DMS79 treated with DMSO at 0.1 percent for 48 hours (cell line): Measurements from ENCODE around the gene ABCA13.
"Not testable (repeated sequence)": the region's sequence is repeated elsewhere in the genome, so short reads cannot be mapped to it uniquely, and the experiment has no call there.

Source experiments
- DNase-seq: peaks from one replicate; lab custom pipeline; 2025; lab: John Stamatoyannopoulos, UW

The ABCA13 gene, protein sequence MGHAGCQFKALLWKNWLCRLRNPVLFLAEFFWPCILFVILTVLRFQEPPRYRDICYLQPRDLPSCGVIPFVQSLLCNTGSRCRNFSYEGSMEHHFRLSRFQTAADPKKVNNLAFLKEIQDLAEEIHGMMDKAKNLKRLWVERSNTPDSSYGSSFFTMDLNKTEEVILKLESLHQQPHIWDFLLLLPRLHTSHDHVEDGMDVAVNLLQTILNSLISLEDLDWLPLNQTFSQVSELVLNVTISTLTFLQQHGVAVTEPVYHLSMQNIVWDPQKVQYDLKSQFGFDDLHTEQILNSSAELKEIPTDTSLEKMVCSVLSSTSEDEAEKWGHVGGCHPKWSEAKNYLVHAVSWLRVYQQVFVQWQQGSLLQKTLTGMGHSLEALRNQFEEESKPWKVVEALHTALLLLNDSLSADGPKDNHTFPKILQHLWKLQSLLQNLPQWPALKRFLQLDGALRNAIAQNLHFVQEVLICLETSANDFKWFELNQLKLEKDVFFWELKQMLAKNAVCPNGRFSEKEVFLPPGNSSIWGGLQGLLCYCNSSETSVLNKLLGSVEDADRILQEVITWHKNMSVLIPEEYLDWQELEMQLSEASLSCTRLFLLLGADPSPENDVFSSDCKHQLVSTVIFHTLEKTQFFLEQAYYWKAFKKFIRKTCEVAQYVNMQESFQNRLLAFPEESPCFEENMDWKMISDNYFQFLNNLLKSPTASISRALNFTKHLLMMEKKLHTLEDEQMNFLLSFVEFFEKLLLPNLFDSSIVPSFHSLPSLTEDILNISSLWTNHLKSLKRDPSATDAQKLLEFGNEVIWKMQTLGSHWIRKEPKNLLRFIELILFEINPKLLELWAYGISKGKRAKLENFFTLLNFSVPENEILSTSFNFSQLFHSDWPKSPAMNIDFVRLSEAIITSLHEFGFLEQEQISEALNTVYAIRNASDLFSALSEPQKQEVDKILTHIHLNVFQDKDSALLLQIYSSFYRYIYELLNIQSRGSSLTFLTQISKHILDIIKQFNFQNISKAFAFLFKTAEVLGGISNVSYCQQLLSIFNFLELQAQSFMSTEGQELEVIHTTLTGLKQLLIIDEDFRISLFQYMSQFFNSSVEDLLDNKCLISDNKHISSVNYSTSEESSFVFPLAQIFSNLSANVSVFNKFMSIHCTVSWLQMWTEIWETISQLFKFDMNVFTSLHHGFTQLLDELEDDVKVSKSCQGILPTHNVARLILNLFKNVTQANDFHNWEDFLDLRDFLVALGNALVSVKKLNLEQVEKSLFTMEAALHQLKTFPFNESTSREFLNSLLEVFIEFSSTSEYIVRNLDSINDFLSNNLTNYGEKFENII (N-terminal part only)

DNA sequence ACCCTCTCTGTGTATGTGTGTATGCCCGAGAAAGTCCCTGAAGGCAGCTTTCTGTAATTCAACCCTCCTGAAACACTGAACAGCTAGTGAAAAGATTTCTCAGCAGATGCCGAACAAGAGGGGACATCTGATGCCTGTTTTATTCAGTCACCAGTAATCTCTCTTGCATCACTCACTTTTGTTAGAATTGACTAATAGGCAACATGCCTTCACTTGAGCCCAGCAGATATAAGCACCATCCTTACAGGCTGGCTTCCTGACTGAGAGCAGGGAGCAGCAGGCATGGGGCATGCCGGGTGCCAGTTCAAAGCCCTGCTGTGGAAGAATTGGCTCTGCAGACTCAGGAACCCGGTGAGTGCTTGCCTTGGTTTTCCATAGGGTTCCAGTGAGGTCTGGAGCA, at the start of gene ABCA13:
TSS of gene ABCA13 (plus strand) at position 257 of the 400 bp plus-strand sequence. CDS start at position 283, 26 bp downstream.
- DNase-seq, result no peak

DNA sequence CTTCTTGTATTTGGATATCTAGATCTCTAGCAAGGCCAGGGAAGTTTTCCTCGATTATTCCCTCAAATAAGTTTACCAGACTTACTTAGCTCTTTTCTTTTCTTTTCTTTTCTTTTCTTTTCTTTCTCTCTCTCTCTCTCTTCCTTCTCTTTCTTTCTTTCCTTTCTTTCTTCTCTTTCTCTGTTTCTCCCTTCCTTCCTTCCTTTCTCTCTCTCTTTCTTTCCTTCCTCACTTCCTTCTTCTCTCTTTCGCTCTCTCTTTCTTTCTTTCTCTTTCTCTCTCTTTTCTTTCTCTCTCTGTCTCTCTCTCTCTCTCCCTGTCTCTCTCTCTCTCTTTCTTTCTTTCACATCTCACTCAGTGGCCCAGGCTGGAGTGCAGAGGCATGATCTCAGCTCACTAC, 45.2 kb upstream of the ABCA13 start:
- DNase-seq, result no peak

DNA sequence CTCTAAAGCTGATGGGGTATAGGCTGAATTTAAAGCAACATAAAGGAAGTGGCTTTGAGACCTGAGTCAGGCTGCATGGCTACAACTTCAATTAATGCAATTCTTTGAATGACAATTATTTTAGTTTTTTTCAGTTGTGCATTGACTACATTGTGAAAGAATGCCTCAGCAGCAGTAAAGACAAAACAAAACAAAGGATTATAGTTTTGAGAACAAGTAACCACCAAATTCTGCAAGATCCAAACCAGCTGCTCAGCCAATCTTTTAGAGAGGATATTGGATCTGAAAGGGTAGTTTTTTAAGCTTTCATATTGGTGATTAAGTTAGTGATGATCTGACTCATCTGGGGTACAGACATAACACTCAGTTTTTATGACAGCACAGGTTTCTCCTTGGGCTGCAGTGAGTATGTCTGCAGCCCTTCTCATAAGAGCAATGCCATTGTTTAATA, 40.6 kb upstream of the ABCA13 start:
- no peak for DNase-seq

DNA sequence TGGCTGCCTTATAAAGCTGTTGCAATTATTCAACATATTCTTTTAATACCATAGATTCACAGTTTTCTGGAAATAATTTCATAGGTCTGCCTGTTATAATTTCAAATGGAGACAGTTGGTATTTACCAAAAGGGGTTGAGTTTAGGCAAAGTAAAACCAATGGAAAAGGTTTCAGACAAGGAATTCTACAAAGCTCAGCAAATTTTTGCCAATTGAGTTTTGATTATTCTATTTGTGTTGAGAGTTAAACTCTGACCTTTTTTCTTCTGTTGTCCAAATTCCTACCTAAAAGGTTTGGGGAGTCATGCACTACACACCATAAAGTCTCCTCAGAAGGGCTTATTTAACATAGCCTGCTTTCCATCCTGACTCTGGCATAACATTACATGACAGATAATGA, 38.5 kb upstream of the ABCA13 start:
- no peak for DNase-seq

DNA sequence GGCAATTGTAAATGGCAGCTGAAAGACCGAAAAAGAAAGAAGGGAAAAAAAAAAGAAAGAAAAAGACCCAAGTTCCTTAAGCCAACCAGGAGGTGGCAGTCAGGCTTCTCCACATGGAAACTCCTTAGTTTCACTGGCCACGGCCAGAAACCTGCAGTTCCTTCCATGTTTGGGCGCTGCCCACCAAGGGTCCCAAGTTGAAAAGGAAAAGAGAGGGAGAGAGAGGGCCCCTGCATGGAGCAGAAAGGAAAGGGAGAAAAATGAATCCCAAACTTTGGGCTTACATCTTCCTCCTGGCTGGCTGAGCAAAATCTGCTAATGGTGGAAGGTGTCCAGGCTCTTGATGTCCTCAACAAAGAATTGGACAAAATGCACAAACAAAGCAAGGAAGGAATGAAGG, 31.8 kb upstream of the ABCA13 start:
- DNase-seq, result no peak

DNA sequence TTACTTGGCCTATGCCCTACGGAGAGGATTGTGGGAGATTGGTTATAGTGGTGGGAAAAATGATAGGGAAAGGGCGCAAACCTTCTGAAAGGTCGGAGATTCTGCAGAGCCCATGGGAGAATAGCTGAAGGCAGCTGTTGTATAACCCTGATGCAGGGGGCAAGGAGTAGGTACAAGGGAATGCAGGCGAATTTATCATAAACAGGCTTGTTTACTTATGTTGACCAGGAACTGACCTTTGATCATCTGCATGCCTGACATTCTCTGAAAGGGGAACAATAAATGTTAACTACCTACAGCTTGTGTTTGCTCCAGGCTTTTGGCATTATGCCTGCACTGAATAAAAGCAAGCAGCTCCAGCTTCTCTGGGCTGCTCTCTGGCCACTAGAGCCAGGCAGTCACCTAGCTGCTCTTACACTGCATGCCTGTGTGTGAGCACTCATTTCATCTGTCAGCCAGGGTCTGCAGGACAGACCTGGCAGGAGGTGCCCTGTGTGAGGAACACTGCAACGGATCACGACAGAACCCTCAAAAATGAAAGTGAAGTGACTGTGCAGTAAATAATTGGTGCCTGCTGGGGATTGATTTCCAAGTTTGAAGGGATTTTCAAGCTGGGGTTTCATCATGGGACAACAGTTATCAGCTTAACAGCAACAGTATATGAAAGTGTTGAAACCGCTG, 31.1 kb upstream of the ABCA13 start:
- no peak for DNase-seq

DNA sequence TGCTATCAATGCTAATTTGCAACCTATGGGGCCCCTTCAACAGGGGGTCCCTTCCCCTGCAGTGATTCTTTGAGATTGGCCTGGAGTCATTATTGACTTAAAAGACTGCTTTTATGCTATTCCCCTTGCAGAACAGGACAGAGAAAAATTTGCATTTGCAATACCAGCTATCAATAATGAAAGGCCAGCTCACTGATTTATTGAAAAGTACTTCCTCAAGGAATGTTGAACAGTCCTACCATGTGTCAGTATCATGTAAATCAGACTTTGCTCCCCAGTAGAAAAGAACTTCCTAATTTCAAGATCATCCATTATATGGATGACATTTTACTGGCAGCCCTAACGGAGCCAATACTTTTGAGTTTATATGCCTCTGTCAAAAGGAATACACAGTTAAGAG, 29.7 kb upstream of the ABCA13 start:
- no peak for DNase-seq

DNA sequence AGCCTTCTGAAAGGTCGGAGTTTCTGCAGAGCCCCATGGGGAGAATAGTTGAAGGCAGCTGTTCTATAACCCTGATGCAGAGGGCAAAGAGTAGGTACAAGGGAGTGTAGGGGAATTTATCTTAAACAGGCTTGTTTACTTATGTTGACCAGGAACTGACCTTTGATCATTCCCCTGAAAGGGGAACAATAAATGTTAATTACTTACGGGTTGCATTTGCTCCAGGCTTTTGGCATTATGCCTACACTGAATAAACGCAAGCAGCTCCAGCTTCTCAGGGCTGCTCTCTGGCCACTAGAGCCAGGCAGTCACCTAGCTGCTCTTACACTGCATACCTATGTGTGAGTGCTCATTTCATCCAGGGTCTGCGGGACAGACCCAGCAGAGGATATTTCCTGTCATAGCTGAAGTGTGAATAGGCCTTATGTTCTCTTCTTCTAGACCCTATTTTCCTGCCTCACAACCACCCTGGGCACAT, 26.9 kb upstream of the ABCA13 start:
- no peak for DNase-seq

DNA sequence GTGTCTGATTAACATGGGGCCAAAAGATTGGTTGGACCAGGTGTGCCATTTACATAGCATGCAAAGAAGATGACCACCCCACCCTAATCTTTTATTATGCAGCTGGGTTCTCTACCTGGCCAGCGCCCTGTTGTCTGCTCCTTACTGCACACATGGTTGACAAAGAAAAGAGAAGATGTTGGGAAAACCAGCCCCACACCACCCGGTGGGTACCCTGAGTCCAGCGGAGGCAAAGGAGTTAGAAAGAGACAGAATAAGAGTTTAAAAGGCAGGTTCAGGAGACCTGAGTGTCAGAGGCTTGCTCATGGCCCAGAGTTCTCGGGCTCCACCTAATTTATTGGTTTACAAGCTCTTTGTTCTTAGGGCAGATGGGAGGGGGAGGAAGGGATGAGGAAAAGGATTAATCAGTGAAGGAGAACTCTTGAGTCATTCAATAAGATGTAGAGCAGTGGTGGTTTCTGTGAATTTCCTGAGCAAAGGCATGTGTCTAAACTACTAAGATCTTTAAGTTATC, 24.1 kb upstream of the ABCA13 start:
- DNase-seq, result no peak

DNA sequence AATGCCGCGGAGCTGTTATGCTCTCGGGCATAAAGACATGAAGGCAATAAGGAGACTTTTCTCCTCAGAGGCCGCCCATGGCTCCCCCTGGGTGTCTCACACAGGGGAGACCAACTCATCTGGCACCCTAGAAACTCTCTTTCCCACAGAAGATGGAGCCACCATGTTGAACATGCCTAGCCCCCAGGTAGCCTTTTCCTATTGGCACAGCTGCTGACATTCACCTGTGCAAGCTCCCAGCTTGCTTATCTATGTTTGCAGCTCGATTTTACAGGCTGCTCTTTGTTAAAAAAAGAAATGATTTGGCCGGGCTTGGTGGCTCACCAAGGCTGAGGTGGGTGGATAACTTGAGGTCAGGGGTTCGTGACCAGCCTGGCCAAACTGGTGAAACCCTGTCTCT, 23.6 kb upstream of the ABCA13 start:
- DNase-seq, result not testable (repeated sequence)

DNA sequence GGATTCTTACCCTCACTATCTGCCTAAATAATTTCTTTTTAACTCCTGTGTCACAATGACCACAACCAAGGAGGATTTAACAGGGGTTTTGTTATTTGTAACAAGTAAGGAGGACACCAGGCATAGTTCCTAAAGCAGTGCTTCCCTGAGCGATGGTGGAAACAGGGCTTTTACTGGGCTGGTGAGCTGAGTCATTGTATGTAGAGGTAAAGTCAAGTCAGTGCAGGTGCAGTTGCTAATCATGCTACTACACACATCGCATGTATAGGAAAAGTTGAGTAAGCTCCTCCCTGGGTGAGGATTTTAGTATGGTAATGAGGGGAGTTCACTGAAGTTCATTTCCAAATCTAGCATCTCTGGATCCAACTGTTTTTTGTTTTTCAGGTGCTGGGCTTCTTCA, 22.9 kb upstream of the ABCA13 start:
- no peak for DNase-seq

DNA sequence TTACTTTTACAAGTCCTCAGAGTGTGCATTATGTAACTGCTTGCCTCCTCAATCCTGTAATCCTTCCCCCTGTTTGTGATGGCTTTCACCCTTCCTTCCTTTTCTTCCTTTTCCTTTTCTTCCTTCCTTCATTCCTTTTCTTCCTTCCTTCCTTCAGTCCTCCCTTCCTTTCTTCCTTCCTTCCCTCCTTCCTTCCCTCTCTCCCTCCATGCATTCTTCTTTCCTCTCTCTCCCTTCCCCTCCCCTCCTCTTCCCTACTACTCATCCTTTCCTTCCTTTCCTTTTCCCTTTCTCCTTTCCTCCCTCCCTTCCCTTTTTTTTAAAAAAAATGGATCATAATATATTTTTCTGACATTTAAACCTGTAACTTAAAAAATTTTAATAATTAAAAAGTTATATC, 22.2 kb upstream of the ABCA13 start:
- no peak for DNase-seq

DNA sequence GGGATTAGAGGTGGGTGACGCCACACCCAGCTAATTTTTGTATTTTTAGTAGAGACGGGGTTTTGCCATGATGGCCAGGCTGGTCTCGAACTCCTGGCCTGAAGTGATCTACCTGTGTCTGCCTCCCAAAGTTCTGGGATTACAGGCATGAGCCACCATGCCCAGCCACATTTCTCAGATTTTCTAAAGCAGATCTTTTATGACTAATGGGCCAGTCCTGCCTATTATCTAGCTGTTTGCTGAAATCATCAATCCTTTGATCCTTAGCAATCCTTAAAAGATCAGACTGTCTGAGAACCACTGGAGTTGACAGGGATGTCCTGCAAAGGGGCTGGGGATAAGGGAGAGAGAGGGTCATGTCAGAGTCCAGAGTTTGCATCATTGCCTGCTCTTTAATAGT, 21.2 kb upstream of the ABCA13 start:
- no peak for DNase-seq

DNA sequence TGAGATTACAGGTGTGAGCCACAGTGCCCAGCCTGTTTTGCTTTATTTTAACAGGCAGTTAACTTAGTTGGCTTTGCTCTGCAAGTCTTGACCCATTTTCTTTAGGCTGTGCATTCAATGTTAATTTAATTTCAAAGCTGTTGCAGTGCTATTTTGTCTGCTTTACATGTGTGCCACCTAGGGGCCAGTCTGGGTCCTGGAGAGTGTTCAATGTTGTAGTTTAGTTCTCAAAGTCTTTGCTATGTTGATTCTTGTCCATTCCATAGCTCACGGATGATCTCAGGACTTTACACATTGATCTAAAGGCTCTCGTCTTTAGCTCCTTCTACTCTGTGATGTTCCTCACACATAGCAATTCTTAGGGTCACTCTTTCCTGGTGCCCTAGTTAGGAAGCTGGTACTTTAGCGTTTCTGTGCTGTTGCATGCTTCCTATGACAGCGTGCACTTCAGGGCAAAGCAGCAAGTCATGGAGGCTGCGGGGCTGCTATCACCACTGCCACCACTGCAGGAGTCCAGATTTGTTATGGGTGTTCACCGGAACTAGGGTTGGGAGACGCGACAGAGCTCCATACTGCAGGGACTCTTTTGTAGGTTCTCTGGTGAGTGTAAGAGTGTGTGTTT, 16.4 kb upstream of the ABCA13 start:
- DNase-seq, result no peak

DNA sequence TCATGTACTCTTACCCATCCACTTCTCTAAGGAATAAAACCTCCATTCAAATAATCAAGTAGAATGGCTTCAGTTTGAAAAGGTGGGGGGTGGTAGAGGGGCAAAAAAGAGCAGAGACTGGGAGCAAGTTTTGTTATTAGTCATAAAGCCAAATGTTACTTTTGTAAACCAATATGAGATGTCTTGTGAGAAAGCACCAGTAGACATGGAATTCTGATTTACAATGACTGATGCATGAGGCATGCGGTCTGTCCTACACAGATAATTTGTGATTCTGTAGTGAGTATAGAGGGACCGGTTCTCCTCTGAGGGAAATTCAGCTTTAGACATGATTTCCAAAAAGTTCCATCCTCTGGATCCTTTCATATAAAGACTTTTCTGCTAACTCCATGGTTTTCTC, 12.9 kb upstream of the ABCA13 start:
- DNase-seq, result no peak

DNA sequence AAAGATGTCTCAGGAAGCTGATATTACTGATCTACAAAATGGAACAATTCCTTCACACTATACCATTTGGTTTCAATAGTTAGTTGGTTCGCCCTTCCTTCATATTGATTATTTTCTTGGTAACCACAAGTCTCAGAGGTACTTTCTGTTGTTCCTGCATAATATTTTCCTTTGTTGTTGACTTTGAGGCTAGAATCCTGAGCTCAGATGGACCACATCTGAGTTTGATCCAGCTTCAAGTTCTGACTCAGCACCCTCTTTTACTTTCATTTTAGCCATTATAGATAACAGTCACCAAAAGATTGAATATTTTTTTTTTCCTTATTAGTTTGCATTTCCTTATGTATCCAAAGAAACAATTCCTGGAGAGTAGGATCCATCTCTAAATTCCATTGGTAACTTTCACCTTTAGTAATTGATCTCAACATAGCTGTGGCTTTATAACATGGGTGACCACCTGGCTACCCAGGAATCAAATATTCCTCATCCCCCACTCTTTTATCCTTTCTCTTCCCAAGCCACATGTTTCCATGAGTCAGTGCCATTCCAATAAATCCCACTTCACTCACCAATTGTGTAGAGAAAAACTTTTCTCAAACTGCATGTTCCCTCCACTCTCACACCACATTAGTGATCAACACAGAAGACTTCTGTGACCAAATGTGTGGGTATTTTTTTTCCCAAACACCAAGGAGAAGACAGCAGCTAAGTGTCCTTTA, 9.7 kb upstream of the ABCA13 start:
- no peak for DNase-seq

DNA sequence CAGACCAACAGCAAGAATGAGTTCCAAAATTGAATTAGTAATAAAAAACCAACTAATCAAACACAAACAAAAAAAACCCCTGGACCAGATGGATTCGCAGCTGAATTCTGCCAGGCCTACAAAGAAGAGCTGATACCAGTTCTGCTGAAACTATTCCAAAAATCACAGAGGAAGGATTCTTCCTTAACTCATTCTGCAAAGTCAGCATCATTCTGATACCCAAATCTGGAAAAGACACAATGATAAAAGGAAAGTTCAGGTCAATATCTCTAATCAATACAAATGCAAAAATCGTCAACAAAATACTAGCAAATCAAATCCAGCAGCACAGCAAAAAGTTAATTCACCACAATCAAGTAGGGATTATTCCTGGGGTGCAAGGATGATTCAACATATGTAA, 6.1 kb upstream of the ABCA13 start:
- DNase-seq, result no peak

DNA sequence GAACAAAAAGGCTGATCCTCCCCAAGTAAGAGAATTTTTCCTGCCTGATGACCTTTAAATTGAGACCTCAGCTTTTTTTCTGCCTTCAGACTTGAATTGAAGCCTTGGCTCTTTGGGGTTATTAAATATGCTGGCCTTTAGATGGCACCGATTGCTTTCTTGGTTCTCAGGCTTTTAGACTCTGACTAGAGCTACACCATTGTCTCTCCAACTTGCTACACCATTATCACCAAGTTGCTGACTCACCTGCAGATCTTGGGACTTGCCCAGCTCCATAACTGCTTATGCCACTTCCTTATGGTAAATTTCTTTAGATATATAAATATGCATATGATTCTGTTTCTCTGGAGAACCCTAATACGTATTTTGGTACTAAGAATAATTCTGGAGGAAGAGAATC, 3.1 kb upstream of the ABCA13 start:
- DNase-seq, result no peak

DNA sequence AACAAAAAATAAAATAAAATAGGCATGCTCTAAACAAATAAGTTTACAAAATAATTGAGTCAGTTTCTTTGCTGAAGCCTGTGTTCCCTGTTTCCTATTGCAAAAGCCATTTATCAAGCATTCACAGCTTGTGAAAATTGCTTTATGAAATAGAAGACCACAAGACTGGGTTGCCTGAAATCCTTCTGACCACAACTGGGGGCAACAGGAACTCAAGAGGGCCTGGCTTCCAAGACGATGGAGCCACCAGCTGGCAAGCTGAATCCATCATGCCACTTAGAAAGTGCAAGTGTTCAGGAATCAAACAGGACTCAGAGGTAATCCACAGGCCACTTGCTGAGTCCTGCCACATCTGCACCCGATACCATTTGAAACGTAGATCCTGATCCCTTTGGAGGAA, 752 bp upstream of the ABCA13 start:
- DNase-seq, result no peak

DNA sequence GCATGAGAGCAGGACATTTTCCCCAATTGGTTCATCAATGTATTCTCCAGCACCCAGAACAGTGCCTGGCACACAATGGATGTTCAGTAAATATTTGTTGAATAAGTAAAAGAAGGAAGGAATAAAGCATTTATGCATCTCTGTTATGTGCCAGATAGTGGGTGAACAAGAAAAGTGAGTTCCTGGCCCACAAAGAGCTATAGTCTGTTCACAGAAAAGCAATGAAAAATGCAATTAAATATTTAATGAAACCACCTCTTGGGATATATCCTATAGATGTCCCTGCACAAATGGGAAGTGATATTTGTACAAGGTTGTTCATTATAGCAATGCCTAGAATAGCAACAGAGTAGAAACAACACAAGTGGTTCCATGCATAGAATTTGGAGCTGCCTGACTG, 2.1 kb downstream of the ABCA13 start:
- DNase-seq, result no peak
